Kasumi-1 (cell line): ENCODE measurements around the gene AGER.

ENCODE experiments used
- DNase-seq, 2 experiments: peaks; one replicate each; lab custom pipeline; 2025; lab: John Stamatoyannopoulos, UW

AGER gene

GRCh38 chr6:32168807-32169591 is 15.1 kb downstream of the AGER start:
- DNase-seq: no peak

GRCh38 chr6:32168350-32168749 is 15.7 kb downstream of the AGER start:
- DNase-seq: no peak

- no peak for DNase-seq
Measured at GRCh38 chr6:32167761-32168262, 16.2 kb downstream of the AGER start.

GRCh38 chr6:32167154-32167760 is 16.8 kb downstream of the AGER start:
- no peak for DNase-seq

GRCh38 chr6:32166411-32167061 is 17.5 kb downstream of the AGER start:
- DNase-seq: no peak

GRCh38 chr6:32164295-32164694 is 19.8 kb downstream of the AGER start, which contains the start of gene EGFL8:
Gene EGFL8 (plus strand): TSS chr6:32164595. CDS start chr6:32166166, 1,571 bp downstream.
- no peak for DNase-seq

- DNase-seq: no peak
Measured at GRCh38 chr6:32163559-32164258, 20.3 kb downstream of the AGER start.

GRCh38 chr6:32158052-32158451 is 26.0 kb downstream of the AGER start:
- no peak for DNase-seq

GRCh38 chr6:32156891-32157290 is 27.2 kb downstream of the AGER start:
- no peak for DNase-seq

GRCh38 chr6:32154514-32155161 is 29.4 kb downstream of the AGER start:
- peak; percentile 52 to 54 for DNase-seq

GRCh38 chr6:32153564-32154513 is 30.2 kb downstream of the AGER start, which contains the start of gene PPT2:
Gene PPT2 (plus strand): TSS chr6:32154141. CDS start chr6:32154595, 454 bp downstream.
- peak; percentile 87 to 93 for DNase-seq

GRCh38 chr6:32152769-32153563 is 31.1 kb downstream of the AGER start:
- DNase-seq: no peak

- DNase-seq: no peak
Measured at GRCh38 chr6:32151863-32152768, 31.9 kb downstream of the AGER start, which contains the start of gene PRRT1. Gene PRRT1 (minus strand): TSS chr6:32151939. CDS start chr6:32151827, 112 bp downstream.

GRCh38 chr6:32151181-32151862 is 32.7 kb downstream of the AGER start:
- DNase-seq: no peak

GRCh38 chr6:32149932-32150870 is 33.9 kb downstream of the AGER start:
- no peak for DNase-seq

GRCh38 chr6:32149092-32149755 is 34.8 kb downstream of the AGER start:
- DNase-seq: no peak
